Measurements from ENCODE around the gene CRB2. TPM values are rescaled to one million over a fixed set of nuclear protein-coding genes. Genes with fewer than 3 reads are reported as not detected.

Gene CRB2
- total RNA-seq, 4 donors from 2014 or later, result 0.11 TPM; not detected in 3

DNA sequence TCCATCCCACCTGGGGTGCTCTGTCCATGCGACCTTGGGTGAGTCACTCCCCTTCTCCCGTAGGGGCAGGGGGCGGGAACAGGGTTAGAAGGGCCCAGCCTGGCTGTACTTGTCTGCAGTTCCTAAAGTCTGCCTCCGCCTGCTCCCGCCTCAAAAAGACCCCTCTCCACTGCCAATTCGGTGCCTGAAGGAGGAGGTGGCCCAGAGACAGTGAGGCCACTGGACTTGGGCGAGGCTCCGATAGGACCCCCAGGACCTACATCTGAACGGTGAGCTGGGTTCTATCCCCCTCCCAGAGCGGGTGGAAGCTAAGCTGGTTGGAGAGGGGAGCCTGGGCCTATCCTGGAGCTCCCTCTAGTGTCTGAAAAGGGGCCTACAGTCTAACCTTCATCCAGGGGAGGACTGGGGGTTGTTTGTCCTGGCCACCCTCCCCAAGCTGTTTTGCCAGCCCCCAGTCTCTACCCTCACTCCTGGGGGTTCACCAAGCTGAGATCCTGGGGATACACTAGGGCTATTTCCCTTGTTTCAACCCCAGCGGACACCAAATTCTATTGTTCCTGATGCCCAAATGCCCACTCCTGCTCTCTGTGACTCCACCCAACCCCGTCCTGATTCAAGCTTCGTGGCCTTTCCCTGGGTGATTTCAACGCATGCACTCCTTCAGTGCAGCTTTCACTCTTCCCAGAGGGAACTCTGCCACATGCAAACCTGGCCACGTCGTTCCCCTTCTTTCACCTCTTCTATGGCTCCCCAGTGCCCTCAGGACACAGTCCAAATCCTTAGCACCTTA lies 6.1 kb upstream of the CRB2 start:
- intact Hi-C loops (cut with DNase I), result loop anchor here (5.0 to 10.0 kb wide), 2 partner anchors 37 to 265 kb away; no protein-coding TSS in a partner anchor
- Histone ChIP-seq H3K9me3 (no peaks in the 10 kb centered on the region), H3K27me3 (no peaks in the 10 kb centered on the region), H3K27ac (peak overlapping the region; percentile 64 to 86 (median 83)), H3K4me1 (peaks cover 31 to 58% of the 10 kb centered on the region in 2 donors), H3K36me3 (no peaks in the 10 kb centered on the region), H3K4me3 (replicated peaks in 1 of 3) (no peak overlapping the region)
- 25 to 29% methylated on average over 11 to 15 of the region's 16 CpGs for WGBS, 2 donors
- DNase-seq, result peak; percentile 61 to 63
- TF ChIP-seq, protein P1, sequence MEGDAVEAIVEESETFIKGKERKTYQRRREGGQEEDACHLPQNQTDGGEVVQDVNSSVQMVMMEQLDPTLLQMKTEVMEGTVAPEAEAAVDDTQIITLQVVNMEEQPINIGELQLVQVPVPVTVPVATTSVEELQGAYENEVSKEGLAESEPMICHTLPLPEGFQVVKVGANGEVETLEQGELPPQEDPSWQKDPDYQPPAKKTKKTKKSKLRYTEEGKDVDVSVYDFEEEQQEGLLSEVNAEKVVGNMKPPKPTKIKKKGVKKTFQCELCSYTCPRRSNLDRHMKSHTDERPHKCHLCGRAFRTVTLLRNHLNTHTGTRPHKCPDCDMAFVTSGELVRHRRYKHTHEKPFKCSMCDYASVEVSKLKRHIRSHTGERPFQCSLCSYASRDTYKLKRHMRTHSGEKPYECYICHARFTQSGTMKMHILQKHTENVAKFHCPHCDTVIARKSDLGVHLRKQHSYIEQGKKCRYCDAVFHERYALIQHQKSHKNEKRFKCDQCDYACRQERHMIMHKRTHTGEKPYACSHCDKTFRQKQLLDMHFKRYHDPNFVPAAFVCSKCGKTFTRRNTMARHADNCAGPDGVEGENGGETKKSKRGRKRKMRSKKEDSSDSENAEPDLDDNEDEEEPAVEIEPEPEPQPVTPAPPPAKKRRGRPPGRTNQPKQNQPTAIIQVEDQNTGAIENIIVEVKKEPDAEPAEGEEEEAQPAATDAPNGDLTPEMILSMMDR (IDR thresholded peaks at IDR 0.05), result peak; percentile 81 to 98 (median 96)
- no peak for TF ChIP-seq POLR2A (IDR thresholded peaks at IDR 0.05)

DNA sequence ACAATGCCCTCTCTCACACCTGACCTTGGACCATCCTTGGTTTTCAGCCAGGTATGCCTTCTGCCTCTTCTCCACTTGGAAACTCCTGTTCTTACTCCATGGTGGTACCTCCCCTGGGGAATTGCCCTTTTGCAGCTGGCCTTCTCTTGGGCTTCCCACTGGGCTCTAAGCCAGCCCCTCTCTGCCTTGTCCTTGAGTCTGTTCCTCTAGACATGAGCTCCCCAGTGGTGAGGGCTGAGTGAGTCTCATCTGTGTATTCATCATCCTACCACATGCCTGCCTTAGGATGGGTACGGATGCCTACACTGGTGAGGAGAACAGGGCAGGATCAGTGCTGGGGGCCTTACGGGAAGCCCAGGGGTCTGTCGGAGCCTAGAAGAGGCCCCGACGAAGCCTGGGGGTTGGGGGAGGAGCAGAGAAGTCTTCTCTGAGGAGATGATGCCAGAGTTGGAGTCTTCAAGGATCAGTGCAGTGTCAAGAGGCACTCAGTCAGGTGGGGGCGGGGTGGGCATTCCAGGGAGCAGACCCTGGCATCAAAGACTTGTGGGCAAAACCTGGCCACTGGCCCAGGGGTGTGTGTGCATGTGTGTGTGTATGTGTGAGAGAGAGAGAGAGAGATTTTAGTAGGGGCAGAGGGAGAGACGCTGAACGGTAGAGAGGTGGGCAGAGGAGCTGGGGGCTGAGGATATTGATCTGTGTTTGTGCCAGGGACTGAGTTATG lies 5.2 kb upstream of the CRB2 start:
- TF ChIP-seq, protein P1 (IDR thresholded peaks at IDR 0.05), result no peak
- TF ChIP-seq POLR2A (IDR thresholded peaks at IDR 0.05), result no peak
- DNase-seq, result peak; percentile 96 to 97
- no peaks in the 10 kb centered on the region for H3K36me3 ChIP-seq
- no peaks in the 10 kb centered on the region for H3K9me3 ChIP-seq
- H3K27ac ChIP-seq, result peak overlapping the region; percentile 64 to 86 (median 83)
- intact Hi-C loops (cut with DNase I), result loop anchor here (5.0 kb wide), 1 partner anchor 37 kb away; no protein-coding TSS in a partner anchor
- 35 to 40% methylated on average over 8 of the region's 8 CpGs for WGBS, 2 donors
- H3K27me3 ChIP-seq, result no peaks in the 10 kb centered on the region
- H3K4me3 ChIP-seq (replicated peaks in 1 of 3), result no peak overlapping the region
- peaks cover 31 to 61% of the 10 kb centered on the region in 2 donors for H3K4me1 ChIP-seq

DNA sequence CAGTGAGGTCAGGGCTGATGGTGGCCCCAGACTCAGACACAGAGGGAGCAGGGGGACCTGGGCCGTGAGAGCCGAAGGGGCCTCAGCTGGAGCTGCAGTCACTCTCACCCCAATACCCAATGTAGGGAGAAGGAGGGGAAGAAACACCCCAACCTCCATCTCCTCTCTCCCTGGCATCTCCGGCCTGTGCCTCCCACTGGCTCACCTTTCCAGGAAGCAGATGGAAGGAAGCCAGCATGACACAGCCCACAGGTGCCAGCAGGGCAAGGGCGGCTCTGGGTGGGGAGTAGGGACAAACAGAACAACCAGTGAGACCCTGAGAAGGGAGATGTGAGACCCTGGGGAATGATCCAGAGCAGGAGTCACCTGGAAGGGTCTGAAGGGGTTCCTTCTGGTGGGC lies 3.0 kb upstream of the CRB2 start:
- no peaks in the 10 kb centered on the region for H3K27me3 ChIP-seq
- no peak overlapping the region for H3K4me3 ChIP-seq (replicated peaks in 1 of 3)
- peaks cover 31 to 68% of the 10 kb centered on the region in 2 donors for H3K4me1 ChIP-seq
- intact Hi-C loops (cut with DNase I), result loop anchor here (5.0 kb wide), 1 partner anchor 34 kb away; no protein-coding TSS in a partner anchor
- DNase-seq, result peak; percentile 82 to 85
- H3K36me3 ChIP-seq, result no peaks in the 10 kb centered on the region
- TF ChIP-seq, protein P1 (IDR thresholded peaks at IDR 0.05), result peak in 1 of 6 experiments; percentile 13
- no peak for TF ChIP-seq POLR2A (IDR thresholded peaks at IDR 0.05)
- H3K27ac ChIP-seq, result peak overlapping the region in 2 of 3 donors; percentile 83 to 86
- 42 to 61% methylated on average over 4 of the region's 4 CpGs for WGBS, 2 donors
- no peaks in the 10 kb centered on the region for H3K9me3 ChIP-seq

DNA sequence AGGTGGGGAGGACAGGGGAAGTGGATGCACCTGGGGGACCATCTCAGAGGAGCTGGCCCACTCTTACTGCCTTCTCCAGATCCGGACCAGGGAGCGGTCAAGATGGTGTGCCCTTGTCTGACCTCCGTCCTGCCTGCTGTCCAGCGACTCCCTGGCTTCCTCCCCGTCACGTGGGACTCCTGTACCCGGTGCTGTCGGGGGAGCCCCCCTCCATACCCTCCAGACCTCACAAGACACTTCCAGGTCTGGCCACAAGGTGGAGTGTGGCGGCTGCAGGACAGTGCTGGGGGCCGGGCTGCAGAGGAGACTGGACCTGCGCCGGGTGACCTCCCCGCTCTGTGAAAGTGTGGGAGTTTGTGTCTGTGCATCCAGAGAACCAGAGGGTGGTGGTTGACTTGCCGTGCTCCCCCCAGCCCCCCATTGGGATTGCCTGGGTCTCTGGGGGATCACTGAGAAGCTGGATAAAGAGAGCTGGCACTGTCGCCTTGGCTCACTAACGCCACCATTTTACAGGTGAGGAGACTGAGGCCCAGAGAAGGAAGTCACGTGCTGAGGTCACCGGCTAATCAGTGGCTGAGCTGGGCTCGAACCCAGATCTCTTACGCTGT lies 1.9 kb upstream of the CRB2 start:
- Histone ChIP-seq H3K36me3 (no peaks in the 10 kb centered on the region), H3K4me3 (replicated peaks in 1 of 3) (no peak overlapping the region), H3K27ac (peak overlapping the region in 2 of 3 donors; percentile 83 to 86), H3K9me3 (no peaks in the 10 kb centered on the region), H3K4me1 (peaks cover 31 to 68% of the 10 kb centered on the region in 2 donors), H3K27me3 (no peaks in the 10 kb centered on the region)
- 23 to 36% methylated on average over 14 of the region's 20 CpGs for WGBS, 2 donors
- intact Hi-C loops (cut with DNase I), result loop anchor here (5.0 kb wide), 1 partner anchor 33 kb away; no protein-coding TSS in a partner anchor
- DNase-seq, result peak; percentile 83
- no peak for TF ChIP-seq POLR2A (IDR thresholded peaks at IDR 0.05)
- TF ChIP-seq, protein P1 (IDR thresholded peaks at IDR 0.05), result peak; percentile 63 to 90 (median 89)
